HK-2 (cell line): ENCODE data around the gene EXOSC9.

Source experiments
- DNase-seq: peaks from one replicate; pipeline ENCODE4 v3.0.0-alpha.2; 2018; ENCODE audit not compliant: unreplicated experiment

EXOSC9 gene

DNA sequence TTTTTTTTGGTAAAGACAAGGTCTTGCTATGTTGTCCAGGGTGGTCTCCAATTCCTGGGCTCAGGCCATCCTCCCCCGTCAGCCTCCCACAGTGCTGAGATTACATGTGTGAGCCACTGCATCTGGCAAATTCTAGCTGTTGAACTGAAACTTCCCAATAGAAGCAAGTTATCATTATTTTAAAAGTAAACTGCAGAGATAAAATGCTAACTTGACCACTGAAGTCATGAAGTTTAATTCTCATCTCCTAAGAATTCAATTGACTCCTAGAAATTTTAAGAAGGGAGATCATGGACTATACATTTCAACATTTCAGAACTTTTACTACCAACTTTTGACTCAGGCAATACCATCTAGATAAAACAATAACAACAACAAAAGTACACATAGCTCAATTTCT is 11.7 kb upstream of the EXOSC9 start:
- DNase-seq, result no peak

DNA sequence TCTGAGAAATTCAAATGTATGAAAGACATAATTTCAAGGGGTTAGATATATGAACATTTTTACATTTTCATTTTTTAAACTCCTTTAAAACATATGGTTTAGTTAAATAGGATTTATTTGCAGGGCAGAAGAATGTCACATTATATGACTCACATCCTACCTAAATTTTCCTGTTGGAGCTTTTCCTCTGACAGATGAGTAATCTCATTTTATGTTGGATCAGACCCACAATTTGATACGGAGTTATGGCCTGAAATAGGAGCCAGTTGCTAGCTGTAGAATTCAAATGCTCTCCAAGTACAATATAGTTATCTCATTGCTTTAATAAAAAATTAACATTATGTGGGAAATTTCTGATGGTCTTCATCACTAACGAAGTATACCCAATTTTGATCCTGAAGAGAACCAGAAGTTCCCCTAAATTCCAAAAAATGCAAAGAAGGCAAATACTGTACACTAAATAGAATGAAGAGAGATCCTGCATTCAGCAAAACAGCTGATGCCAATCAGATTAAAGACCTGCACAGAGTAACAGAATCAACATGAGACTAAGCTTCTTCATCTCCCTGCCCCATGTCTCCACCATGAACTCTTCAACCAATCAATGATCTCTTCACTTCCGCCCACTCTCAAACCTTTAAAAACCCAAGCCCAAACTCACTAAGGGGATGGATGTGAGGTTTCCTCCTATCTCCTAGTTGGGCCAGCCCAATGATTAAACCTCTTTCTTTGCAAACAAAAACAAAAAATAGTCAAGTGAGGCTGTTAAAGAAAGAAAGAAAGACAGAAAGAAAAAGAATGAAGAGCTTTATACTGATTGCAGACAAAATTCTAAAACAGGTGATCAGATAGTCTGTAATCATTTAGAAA is 10.9 kb upstream of the EXOSC9 start:
- no peak for DNase-seq

DNA sequence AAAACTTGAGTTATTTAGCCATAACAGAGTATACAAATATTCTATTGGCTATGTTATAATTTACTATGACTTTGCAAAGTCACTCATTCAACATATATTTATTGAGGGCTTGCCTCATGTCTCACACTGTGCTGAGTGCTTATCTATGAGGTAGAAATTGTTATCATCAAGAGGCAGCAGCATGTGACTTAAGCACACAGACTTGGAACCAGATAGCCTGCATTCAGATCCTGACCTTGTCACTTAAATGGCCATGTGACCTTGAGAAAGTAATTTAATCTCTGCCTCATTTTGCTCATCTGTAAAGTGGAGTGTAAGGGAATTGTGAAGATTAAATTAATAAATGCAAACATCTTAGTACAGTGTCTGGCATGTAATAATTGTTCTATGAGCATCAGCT is 10.1 kb upstream of the EXOSC9 start:
- DNase-seq, result no peak

DNA sequence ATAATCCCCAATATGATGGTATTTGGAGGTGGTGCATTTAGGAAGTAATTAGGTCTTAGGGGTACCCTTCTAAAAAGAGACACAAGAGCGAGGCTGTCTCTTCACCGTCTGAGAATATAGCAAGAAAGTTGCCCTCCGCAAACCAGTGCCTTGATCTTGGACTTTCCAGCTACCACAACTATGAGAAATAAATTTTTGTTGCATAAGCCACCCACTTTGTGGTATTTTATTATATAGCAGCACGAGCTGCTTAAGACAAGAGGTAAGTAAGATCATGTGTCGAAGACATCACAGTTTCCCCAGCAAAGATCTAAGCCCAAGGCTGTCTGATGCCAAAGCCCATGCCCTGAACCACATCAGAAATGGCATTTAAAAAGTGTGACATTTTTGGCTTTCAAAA is 9.6 kb upstream of the EXOSC9 start:
- no peak for DNase-seq

DNA sequence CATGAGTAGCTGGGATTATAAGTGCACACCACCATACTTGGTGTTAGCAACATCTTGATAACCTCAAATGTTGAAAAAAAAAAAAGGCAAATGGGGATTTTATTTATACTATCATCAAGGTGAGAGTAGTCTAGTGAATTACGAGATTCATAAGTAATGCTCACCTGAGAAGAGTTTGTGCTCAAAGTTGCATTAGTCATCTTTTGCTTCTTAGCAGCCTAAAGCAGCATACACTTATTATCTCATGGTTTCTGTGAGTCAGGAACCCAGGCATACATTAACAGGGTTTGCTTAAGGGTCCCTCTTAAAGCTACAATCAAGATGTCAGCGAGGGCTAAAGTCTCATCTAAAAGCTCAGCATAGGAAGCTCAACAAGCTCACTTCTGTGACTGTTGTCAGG is 8.2 kb upstream of the EXOSC9 start:
- DNase-seq, result no peak

DNA sequence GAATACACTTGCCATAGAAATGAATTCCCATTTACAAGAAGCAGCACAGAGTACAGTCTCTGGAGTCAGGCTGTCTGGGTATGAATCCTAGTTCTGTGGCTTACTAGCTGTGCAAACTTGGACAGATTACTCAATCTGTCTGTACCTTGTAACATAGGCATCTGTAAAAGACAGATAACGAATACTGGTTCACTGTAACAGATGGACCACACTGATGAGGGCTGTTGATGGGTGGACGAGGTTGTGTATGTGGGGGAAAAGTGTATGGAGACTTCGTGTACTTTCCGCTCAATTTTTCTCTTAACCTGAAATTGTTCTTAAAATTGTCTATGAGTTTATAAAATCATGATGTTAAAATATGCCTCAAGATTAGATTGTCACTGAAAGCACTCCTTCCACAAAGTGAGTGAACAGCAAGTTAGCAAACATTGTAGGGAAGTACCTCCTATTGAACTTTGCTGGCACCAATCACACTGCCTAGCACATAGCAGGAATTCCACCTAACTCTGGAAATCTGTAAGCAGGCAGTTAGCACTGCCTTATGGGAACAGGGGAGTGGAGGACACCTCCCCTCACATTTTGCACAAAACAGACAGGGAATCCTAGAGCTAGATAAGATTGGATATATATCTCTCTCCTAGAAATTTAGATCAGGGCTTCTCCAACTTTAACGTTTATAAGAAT is 6.5 kb upstream of the EXOSC9 start:
- no peak for DNase-seq

DNA sequence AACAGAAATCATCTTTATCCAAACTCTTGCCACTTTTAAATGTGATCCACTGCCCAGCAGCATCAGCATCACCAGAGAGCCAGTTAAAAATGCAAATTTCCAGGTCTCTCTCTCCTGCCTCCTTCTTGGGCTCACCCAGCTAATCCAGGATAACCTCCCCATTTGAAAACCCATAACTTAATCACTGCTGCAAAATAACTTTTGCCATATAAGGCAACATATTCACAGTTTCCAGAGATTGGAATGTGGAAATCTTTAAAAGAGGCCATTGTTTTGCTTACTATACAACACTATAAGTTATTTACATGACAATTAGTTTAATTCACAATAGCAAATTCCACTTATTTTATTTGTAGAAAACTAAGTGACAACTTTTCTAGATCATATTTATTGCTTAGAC is 4.8 kb upstream of the EXOSC9 start:
- DNase-seq, result no peak

DNA sequence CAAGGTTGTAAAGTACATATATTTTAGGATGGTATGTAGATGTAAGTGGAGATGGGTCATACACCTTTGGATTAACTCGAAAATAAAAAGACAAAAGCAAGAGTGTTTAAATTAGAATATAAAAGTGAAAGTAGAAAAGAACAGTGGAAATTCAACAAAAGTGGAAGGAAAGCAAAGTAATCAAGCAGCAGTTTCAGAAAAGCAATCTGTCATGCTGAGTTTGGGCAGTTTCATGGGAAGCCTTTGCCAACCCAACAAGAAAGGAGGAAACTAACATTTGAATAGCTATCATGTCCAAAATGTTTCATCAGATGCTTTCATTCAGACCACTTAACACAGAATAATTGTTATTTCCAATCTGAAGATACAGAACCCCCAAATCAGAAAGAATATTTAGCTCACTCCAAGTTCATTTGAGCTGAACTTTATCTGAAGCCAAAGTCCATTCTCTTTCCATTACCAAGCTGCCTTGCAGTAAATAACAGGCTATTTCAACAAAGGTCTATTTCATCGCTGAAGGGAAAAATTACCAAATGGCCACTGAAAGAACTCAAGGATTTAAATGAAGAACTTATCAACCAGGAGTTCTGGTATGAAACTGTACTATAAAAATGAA is 1.8 kb upstream of the EXOSC9 start:
- no peak for DNase-seq

DNA sequence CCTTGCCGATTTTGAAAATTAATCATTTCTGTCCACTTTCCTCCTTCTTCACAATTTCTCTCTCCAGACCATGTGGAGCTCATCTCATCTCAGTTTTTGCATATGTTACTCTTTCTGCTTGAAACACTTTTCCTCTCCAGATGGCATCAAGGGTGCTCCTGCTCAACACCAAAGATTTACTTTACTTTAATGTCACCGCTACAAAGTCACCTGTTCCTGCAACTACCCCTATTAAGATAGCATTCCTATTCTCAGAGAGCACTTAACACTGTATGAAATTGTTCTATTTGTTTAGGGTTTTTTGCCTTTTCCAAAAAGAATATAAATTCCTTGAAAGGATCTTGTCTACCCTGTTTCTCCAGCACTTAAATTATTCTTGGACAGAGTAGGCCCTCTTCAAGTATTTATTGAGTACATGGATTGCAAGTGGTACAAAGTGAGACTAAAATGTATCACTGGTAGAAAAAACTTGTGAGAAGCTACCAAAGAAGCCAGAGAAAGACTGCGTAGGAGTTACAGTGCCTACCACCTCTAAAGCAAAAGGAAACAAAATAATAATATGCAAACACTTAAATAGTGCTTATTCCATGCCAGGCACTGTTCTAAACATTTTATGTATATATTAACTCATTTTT is 1.1 kb upstream of the EXOSC9 start:
- DNase-seq, result no peak

DNA sequence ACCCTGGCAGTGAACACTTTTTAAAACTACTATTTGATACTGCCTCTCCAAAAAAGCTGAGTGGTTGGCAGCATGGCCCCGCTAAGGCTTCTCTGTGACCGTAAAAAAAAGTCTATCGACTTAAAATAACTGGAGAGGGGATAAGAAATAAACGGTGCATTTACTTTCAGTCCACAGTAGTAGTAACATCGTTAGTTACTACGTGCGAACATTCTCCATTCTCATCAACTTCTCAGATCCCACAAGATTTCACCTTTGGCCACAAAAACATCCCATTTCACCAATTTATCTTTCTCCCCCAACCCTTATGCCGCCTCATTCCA is 524 bp upstream of the EXOSC9 start:
- DNase-seq, result no peak

DNA sequence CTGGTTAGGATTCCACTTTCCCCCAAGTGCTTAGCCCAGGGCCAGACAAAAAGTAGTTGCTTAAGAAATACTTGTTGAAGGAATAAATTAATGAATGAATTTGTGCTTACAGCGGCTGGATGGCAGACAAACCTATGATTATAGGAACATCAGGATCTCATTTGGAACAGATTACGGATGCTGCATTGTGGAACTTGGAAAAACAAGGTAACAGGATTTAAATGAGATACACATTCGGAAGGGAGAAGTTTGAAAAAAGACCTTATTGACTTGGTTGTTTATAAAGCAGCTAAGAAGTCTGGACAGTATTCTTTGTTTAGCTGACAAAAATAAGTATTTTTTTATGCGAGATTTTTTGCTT is 572 bp downstream of the EXOSC9 start:
- no peak for DNase-seq

DNA sequence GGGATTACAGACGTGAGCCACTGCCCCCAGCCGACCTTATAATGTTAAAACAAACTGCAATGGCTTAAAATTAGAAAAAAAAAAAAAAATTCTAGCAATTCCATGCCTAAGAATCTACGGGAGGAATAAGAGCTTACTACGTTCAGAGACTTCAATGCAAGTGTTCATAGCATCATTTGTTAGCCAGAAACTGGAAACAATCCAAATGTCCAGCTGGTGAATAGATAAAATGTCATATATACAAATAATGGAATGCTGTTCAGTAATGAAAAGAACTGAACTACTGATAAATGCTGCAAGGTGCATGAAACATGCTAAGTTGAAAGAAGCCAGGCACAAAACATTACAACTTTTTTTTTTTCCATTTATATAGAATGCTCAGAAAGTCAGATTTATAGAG is 5.3 kb downstream of the EXOSC9 start:
- no peak for DNase-seq

DNA sequence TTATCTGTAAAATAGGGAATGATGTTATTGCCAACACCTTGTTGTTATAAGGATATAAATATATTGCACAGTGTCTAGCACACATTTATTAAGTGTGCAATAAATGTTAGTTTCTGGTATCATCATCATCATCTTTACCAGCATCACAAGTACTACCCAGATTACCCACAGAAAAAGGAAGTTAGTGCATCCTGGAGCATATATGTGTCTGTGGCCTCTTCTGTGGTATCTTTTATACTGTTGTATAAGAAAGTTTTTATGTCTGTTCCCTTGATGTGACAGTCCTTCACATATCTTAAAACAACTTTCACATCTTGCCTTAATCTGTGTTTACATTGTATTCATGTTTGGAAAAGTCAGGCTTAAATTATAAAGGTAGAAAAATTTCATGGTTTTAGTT is 10.0 kb downstream of the EXOSC9 start:
- no peak for DNase-seq

DNA sequence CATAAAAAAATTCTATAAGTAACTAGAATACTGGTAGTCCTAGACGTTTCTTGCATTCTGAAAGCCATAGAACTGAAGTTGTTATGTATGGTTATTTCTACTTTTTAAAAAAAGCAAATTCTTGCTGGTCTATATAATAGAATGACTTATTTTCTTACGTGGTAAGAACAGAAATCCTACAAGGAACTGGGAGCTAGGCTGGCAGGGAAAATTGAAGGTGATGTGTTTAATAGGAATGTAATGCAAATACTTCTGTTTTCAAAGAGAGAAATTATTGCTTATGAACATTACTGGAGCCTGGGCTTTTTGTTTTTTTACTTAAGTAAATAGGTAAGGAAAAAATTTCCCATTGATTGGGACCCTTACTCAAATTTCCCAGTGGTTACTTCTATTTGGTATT is 13.6 kb downstream of the EXOSC9 start:
- no peak for DNase-seq

DNA sequence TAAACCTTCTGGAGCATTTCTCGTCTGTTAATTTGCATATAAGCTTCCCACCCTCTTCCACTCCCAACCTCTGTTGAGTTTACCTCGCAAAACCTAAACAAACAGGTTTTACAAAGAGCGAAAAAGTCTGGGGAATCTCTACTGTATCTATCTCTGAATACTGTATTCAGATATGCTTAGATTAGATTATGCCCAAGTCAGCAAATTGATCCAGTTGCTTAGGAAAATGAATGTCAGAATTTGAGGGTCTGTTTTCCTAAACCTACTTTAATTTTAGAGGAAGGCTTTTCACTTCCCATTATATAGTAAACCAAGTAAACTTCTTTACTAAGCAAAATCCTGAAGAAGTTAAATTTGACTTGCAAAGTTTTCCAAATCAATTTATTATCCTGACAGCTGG is 15.9 kb downstream of the EXOSC9 start:
- no peak for DNase-seq

DNA sequence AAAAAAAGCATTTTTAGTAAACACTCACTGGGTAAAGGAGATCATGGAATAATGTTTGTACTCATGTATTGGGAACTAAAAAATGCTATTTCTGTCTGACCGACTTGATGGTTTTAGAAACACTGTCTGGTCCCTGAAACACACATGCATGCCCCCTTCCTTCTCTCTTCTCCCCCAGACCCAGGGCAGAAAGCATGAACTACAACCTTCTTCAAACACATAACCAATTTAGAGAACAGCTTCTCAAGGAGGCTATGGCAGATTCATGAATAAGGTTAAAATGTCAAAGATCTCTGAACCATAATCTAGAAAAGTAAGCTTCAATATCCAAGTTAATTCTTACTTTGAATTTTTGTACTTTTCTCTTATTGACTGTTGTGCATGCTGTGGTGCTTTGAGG is 16.6 kb downstream of the EXOSC9 start:
- DNase-seq, result no peak

DNA sequence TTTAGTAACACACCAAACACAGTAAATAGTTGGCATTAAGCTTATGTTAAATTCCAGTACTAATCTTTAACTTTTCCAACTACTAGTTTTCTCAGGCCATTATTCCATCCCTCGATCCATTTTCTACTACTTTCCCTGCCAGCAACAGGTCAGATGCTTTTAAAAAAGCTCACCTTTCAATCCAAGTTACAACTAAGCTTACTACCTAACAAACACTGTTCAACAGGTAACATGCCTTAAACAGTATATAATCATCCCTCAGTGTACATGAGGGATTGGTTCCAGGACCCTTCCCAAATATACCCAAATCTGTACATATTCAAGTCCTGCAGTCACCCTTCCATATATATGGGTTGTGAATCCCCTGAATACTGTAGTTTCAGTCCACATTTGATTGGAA is 17.1 kb downstream of the EXOSC9 start:
- no peak for DNase-seq

DNA sequence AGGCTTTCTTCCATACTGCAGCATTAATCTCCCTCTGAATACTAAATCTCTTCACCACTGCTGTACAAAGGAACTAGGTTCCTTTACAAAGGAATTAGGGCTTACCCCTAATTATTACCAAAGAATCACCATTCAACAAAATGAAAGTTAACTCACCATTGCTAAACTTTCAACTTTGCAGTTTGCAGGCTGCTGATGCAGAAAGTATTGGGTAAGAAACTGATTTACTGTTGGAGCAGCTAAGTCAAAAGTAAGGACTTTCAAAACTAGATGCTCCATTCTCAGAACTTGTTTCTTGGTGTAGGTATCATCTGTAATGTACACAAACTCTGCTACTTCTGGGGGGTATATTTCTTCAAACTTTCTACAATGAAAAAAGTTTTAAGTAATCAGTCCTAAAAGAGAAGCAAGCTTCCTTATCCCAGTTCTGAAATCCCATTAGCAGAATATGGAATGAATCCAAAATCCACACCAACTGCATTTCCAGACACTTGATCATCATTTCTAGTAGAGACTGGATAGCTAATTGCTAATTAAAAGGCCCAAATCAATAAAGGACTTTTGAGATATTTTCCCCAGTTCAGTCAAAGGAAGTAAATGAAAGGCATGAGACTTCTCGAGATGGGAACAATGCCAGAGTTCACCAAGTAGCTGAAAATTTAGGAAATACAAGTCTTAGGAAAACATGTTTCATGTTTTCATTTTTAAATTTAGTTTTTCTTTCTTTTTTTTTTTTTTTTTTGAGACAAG is 18.3 kb downstream of the EXOSC9 start:
- no peak for DNase-seq

DNA sequence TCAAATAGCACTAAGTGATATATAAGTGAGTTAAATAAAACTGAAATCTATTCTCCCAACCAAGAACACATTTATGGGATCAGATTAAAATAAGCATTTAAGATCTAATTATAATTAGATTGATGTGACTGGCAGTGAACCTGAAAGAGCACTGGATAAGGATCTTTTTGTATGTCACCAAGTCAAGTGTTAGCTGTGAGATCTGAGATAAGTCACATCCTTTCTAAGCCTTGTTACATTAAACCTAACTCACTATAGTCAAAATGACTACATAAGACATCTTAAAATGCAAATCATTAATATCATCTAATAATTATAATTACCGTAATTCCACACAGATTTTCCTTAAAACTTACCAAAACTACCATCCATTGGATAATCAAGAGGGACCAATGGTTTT is 20.9 kb downstream of the EXOSC9 start:
- no peak for DNase-seq

DNA sequence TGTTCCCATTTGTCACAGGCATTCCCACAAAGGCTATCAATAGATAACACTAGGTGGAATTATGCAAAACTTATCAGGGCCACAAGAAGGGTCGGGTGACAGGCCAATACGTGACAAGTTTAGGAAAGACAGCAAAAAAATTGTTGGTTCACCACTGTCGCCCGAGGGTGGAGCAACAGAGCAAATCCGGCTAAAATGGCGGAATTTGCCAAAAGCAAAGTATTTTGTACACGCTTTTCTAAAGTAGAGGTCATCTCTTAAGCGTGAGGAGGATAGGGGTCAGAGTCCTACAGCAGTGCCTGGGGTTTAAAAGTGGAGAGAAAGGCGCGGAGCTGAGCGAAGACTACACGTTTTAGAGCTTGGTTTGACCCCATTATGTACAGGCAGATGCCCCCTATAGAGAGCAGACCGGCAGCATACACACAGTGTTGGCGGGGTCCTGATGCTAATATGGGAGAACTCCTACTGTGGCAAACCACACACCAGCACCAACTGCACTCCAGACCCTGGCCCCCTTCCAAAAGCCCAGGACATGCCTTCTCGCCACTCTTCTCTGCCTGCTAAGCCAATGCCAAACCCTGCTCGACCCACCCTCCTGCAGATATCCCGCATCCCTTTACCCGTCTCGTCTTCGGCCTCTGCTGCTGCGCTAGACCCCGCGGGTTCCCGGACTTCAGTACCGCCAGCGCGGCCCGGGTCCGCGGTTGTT is 21.8 kb downstream of the EXOSC9 start:
- DNase-seq, result peak; percentile 21

DNA sequence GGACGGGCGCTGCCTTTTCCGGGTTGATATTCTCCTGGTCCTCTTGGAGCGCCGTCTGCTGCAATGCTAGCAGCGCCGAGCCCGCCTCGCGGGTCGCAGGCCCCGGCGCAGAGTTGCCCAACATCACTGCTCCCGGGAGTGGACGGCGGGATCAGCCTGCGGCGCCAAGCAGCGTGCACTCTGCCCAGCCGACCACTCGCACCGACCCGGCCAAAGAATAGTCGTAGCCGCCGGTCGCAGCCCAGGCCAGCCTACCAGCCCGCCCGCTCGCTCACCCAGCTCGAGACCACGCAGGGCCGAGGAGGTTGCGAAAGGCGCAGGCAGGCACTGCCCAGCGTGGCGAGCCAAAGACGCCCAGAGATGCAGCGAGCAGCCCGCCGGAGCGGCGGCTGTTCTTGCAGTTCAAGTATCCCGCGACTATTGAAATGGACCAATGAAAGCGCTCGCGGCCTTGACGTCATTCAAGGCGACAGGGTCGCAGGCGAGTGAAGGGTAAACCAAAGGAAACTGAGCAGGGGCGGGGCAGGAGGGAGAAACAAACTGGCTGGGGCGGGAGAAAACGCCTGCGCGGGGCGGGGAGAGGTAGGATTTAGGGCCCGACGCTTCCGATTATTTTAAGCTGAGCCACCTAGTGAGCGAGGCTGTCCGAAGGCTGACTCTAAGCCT is 22.5 kb downstream of the EXOSC9 start, which contains the start of gene CCNA2:
Gene CCNA2 (minus strand): TSS at position 379 of the 666 bp plus-strand sequence. CDS start 255 bp downstream, at position 124.
- peak; percentile 96 for DNase-seq
